BJ (cell line): ENCODE results near the gene GNAS-AS1. TPM values are rescaled to one million over a fixed set of nuclear protein-coding genes. Genes with fewer than 3 reads are reported as not detected.
"Not testable (repeated sequence)": the region's sequence is repeated elsewhere in the genome, so short reads cannot be mapped to it uniquely, and the experiment has no call there.

Experiments
- CTCF ChIA-PET: fragments of 350-600 bp; formaldehyde crosslinking; extraction: SDS; loops from one replicate; lab custom pipeline; 2021; ENCODE audit warnings: antibody characterized with exemption, inconsistent platforms; lab: Yijun Ruan, JAX
- POLR2A ChIA-PET: fragments of 300-600 bp; sonication (Branson Sonifier 250); formaldehyde crosslinking; extraction: SDS; loops from one replicate; lab custom pipeline; 2021; ENCODE audit warnings: antibody characterized with exemption; lab: Charles Lee
- DNase-seq: peaks from one replicate; pipeline ENCODE4 v3.0.0-alpha.2; 2011; ENCODE audit warnings: low read depth
- H3K27me3 ChIP-seq: 2 replicates; pipeline ENCODE4 v1.6.0; 2011; ENCODE audit warnings: low read length; ENCODE audit not compliant: control insufficient read depth, insufficient read depth
- H3K36me3 ChIP-seq: 2 replicates; pipeline ENCODE4 v1.5.1; 2011; ENCODE audit warnings: low read length; ENCODE audit not compliant: control insufficient read depth, insufficient read depth
- H3K4me3 ChIP-seq: 2 replicates; pipeline ENCODE4 v1.5.1; 2011; ENCODE audit warnings: low read depth, mild to moderate bottlenecking, control low read depth, low read length
- polyA plus RNA-seq: library from polyadenylated mRNA; depleted of rRNA; stranded (reverse); fragments of >200 nt; gene quantifications from 2 replicates; pipeline ENCODE4 v1.2.3, GENCODE V29; 2011
- TF ChIP-seq, protein P1 (sequence below): IDR thresholded peaks from 2 replicates; pipeline ENCODE4 v1.5.1; 2011; ENCODE audit warnings: low read depth, mild to moderate bottlenecking, control low read depth, inconsistent platforms, low read length, moderate library complexity; ENCODE audit not compliant: insufficient read depth

Gene GNAS-AS1
- polyA plus RNA-seq, 1 experiment = 0.45 TPM

GRCh38 chr20:58833921-58834320 lies 16.8 kb downstream of the GNAS-AS1 start:
- POLR2A ChIA-PET = no interaction called here
- H3K4me3 ChIP-seq = no peak overlapping the region
- CTCF ChIA-PET = interaction anchor here (1.0 to 1.3 kb wide), 2 partner anchors 13 to 19 kb away, joined by 3 read pairs; partner anchors contain the start of gene GNAS
- H3K27me3 ChIP-seq = no peaks in the 10 kb centered on the region
- TF ChIP-seq, protein P1, sequence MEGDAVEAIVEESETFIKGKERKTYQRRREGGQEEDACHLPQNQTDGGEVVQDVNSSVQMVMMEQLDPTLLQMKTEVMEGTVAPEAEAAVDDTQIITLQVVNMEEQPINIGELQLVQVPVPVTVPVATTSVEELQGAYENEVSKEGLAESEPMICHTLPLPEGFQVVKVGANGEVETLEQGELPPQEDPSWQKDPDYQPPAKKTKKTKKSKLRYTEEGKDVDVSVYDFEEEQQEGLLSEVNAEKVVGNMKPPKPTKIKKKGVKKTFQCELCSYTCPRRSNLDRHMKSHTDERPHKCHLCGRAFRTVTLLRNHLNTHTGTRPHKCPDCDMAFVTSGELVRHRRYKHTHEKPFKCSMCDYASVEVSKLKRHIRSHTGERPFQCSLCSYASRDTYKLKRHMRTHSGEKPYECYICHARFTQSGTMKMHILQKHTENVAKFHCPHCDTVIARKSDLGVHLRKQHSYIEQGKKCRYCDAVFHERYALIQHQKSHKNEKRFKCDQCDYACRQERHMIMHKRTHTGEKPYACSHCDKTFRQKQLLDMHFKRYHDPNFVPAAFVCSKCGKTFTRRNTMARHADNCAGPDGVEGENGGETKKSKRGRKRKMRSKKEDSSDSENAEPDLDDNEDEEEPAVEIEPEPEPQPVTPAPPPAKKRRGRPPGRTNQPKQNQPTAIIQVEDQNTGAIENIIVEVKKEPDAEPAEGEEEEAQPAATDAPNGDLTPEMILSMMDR = no peak
- no peak for DNase-seq
- H3K36me3 ChIP-seq = peaks cover 3% of the 10 kb centered on the region; the same call in 1 of the 2 replicates

- TF ChIP-seq, protein P1 = no peak
- ChIA-PET POLR2A (no interaction called here), CTCF (no interaction called here)
- Histone ChIP-seq H3K27me3 (no peaks in the 10 kb centered on the region), H3K36me3 (peaks cover 3% of the 10 kb centered on the region; the same call in 1 of the 2 replicates), H3K4me3 (no peak overlapping the region)
- DNase-seq = no peak
These were observed 18.2 kb downstream of the GNAS-AS1 start for GRCh38 chr20:58832457-58832856.

DNA sequence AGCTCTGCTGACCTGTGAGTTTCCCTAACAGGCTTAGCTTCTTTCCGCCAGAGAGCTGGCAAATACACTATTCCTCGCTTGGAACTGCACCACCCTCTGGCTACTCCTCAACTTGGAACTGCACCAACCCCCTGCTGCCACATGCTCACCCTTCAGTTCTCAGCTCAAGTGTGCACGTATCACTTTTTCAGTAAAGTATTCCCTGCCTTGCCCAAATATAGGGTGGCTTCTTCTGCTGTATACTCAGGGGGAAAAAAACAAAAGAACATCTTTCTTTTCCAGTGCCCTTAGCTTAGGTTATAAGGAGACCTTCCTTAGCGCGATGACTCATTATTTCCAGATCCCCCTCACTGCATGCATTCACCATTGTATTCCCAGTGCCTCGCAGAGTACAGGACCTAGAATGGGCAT lies 21.2 kb downstream of the GNAS-AS1 start:
- H3K4me3 ChIP-seq = no peak overlapping the region
- TF ChIP-seq, protein P1 = no peak
- H3K27me3 ChIP-seq = no peaks in the 10 kb centered on the region
- peaks cover 3% of the 10 kb centered on the region; the same call in 1 of the 2 replicates for H3K36me3 ChIP-seq
- ChIA-PET POLR2A (no interaction called here), CTCF (no interaction called here)
- no peak for DNase-seq

DNA sequence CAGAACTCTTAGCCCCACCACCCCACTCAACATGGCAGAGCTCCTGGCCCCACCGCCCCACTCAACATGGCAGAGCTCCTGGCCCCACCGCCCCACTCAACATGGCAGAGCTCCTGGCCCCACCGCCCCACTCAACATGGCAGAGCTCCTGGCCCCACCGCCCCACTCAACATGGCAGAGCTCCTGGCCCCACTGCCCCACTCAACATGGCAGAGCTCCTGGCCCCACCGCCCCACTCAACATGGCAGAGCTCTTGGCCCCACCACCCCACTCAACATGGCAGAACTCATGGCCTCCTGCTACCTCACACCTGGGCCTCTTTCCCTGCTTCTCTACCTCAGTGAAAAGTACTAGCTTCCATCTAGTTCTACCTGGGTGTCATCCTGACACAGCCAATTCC lies 21.9 kb downstream of the GNAS-AS1 start:
- DNase-seq, H3K36me3 ChIP-seq, CTCF ChIA-PET, H3K27me3 ChIP-seq, H3K4me3 ChIP-seq: not testable (repeated sequence)
- POLR2A ChIA-PET = interaction anchor here (0.5 kb wide), 1 partner anchor 15 kb away, joined by 3 read pairs; no protein-coding TSS in a partner anchor

- CTCF ChIA-PET = no interaction called here
- DNase-seq = no peak
- POLR2A ChIA-PET = interaction anchor here (0.5 kb wide), 1 partner anchor 16 kb away, joined by 3 read pairs; no protein-coding TSS in a partner anchor
- Histone ChIP-seq H3K36me3 (no peaks in the 10 kb centered on the region), H3K4me3 (no peak overlapping the region), H3K27me3 (no peaks in the 10 kb centered on the region)
- TF ChIP-seq, protein P1 = no peak
These were observed 22.6 kb downstream of the GNAS-AS1 start for GRCh38 chr20:58828136-58828535.

DNA sequence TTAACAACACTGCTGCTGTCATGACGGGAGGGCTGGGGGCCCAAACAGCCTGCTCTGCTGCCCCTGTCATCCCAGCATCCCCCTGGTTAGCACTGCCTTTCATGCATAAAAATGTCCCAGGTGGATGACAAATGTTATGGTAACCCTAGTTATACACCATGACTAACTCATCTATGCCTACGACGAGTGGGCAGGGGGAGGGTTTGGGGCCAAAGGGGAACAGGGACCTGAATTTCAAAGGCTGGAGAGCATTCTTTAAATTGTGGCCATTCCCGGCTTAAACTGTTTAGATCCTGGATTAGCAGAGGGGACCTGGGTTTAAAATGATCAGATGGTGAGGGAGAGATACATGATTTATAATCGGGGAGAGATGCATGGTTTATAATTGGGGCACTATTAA lies 24.4 kb downstream of the GNAS-AS1 start:
- ChIA-PET CTCF (no interaction called here), POLR2A (no interaction called here)
- no peak for DNase-seq
- no peak overlapping the region for H3K4me3 ChIP-seq
- TF ChIP-seq, protein P1 = no peak
- H3K36me3 ChIP-seq = no peaks in the 10 kb centered on the region
- no peaks in the 10 kb centered on the region for H3K27me3 ChIP-seq
